ENCODE data around the gene DNAH9.

DNAH9 gene

DNA sequence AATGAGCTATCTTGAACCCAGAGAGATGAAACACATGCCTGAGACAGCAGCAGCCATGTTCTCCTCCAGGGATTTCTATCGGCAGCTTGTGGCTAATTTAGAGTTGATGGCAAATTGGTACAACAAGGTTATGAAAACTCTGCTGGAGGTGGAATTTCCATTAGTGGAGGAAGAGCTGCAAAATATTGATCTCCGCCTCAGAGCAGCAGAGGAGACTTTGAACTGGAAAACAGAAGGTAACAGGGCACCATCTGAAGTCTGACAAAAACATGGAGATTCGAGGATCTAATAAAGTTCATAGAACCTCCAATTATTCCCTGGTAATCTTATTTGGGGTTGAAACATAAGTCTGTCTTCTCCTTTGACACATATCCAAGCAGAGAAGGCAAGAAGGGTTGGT is 52.8 kb downstream of the DNAH9 start:
- H3K4me3 ChIP-seq (ENCODE audit: low read depth, low read length), result no peak overlapping the region

DNA sequence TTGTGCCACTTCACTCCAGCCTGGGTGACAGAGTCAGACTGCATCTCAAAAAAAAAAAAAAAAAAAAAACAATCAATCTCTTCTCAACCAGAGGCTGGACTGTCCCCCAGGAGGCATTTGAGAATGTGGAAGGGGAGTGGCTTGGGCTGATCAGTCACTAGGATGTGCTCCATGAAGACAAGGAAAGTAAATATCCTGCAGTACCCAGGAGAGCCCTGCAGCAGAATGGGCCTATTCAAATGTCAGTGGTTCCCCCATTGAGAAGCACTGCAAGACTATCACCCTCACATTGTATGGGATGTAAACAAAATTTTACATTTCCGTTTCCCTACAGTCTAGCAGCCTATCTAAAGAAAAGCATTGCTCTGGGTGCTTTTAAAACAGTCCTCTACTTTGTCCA is 70.3 kb downstream of the DNAH9 start:
- no peak overlapping the region for H3K4me3 ChIP-seq (ENCODE audit: low read depth, low read length)

DNA sequence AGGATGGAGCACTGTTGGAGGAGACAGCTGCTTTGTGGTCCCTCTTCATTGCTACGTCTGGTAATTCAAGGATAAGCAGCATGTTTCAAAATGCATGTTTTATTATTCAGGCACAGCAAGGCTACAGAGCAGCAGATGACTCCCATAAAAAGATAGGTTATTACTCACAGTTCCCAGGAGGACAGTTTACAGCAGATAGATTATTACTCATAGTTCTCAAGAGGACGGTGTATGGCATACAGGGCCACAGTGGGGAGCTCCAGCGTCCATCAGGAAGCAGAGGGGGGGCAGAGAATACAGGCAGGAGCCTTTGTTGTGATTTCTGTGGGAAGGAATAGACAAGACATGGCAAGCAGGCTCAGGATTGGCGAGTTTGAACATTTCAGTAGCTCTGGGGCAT is 72.9 kb downstream of the DNAH9 start:
- H3K4me3 ChIP-seq (ENCODE audit: low read depth, low read length), result no peak overlapping the region

DNA sequence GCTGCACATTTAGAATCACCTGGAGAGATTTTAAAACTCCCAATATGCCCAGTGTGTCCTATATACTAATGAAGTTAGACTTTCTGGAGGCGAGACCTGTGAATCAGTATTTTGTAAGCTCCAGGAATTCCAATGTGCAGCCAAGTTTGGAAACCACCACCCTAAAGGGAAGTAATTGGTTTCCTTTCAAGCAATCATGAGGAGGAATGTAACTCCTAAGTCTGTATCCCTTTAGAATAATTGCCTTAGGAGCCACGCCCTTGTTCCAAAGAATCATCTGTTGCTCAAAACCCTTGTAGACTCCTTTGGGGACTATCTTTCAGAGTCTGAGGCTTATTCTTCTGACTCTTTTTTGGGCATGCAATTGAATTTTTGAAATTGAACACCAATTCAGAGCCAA is 84.4 kb downstream of the DNAH9 start:
- no peak overlapping the region for H3K4me3 ChIP-seq (ENCODE audit: low read depth, low read length)

DNA sequence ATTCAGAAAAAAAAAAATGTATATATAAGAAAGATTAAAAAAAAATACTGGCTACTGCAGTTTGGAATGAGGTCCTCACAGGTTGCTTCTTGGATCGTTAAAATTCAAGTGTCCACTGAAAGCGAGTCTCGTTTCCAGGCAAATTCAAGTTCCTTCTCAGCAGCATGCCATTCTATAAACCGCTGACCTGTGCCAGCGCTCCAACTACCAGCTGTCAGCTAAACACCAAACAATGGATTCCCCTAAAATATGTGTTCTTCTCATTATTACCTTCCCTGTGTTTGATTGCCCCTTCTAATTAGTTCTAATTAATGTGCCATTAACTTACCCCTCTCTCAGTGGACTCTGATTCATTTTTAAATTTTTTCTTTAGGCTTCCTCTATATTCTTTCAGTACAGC is 92.4 kb downstream of the DNAH9 start:
- H3K4me3 ChIP-seq (ENCODE audit: low read depth, low read length), result no peak overlapping the region

DNA sequence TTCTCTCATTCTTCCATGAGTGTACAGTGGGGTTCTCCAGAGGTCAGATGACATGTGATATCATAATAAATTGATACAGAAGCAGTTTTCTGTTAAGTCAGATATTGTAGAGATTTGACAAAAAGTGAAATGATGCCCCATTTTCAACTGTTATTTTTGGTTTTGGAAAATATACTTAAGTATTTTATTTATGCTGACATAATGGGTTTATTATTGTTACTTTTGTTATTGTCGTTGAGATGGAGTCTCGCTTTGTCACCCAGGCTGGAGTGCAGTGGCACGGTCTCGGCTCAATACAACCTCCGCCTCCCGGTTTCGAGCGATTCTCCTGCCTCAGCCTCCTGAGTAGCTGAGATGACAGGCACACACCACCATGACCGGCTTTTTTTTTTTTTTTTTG is 94.4 kb downstream of the DNAH9 start:
- H3K4me3 ChIP-seq (ENCODE audit: low read depth, low read length), result no peak overlapping the region

DNA sequence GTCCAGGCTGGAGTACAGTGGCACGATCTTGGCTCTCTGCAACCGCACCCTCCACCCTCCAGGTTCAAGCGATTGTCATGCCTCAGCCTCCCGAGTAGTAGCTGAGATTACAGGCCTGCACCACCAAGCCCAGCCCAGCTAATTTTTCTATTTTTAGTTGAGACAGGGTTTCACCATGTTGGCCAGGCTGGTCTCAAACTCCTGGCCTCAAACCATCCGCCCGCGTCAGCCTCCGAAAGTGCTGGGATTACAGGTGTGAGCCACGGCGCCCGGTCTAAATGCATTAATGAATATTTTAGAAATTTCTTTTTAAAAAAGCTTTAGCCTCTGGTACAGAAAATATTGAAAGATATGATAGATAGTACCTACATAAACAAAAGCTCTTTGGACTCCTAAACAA is 95.0 kb downstream of the DNAH9 start:
- H3K4me3 ChIP-seq (ENCODE audit: low read depth, low read length), result no peak overlapping the region

DNA sequence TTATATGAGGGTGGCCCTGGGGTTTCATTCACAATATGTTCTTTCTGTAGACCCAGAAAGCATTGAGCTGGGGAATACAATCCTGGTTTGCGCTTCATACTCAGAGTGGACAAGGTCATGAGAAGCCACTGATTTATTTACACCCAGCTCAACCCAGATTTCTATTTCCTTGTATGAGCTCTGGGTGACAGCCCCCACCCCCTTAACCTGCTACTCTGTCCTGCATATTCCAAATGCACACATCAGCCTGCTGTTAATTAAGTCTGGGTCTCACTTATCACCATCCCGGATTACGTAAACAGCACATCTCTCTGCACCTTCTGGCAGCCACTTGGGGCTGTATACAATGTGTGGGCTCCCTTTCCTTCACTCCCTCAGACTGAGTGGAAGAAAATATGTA is 102.4 kb downstream of the DNAH9 start:
- no peak overlapping the region for H3K4me3 ChIP-seq (ENCODE audit: low read depth, low read length)

DNA sequence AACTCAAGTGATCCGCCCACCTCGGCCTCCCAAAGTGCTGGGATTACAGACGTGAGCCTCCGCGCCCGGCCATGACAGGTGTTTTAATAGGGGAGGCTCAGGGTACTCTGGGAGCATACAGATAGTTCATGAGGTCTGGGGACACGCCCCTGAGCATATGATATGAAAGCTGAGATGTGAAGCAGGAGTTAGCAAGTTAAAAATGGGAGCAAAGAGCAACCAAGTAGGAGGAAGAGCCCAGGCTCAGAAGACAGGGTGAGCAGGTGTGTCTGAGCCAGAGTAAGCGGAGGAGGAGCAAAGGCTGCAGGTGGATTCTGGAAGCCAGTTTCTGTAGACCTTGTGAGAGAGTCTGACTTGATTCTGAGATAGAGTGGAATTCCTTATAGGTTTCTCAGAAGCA is 103.6 kb downstream of the DNAH9 start:
- H3K4me3 ChIP-seq (ENCODE audit: low read depth, low read length), result no peak overlapping the region

DNA sequence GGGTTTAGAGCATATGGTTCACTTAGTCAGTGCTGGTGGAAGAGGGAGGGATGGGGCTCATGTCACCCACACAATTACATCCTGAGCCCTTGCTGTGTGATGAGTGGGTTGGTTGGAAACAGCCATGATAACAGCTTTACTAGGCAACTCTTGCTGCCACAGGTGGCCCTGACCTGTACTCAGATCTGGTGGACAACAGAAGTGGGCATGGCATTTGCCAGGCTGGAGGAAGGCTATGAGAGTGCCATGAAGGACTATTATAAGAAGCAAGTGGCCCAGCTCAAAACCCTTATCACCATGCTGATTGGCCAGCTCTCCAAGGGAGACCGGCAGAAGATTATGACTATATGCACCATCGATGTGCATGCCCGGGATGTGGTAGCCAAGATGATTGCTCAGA is 105.8 kb downstream of the DNAH9 start:
- no peak overlapping the region for H3K4me3 ChIP-seq (ENCODE audit: low read depth, low read length)

DNA sequence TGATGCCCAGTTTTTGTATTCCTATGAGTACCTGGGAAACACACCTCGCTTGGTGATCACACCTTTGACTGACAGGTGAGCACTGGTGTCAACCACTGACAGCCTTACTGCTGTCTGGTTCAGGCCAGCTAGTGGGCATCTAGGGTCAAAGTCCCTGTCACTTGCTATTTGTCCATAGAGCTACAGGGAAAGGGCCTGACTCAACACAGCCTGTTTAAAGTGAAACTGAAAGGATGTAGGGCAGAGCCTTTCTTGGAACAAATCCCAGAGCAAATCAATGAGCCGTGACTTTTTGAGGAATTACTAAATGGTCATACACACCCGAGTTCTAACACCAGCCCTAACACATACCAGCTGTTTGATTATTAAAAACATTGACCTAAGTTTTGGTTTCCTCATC is 106.8 kb downstream of the DNAH9 start:
- H3K4me3 ChIP-seq (ENCODE audit: low read depth, low read length), result no peak overlapping the region

DNA sequence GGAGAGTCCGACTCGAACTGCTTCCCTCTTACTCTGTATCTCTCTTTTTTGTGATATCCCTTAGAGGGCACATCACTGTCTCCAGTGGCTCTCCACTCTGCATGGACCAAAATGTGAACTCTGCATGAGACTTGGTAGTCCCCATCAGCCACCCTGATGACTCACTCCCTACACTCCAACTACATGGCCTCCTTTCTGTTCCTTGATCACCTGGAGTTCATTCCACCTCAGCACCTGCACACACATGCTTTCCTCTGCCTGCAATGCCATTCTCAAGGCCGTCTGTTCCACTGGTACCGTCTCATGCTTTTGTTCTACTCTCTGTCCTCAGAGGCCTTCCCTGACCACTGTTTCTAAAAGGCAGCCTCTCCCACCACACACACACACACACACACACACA is 109.3 kb downstream of the DNAH9 start:
- no peak overlapping the region for H3K4me3 ChIP-seq (ENCODE audit: low read depth, low read length)

DNA sequence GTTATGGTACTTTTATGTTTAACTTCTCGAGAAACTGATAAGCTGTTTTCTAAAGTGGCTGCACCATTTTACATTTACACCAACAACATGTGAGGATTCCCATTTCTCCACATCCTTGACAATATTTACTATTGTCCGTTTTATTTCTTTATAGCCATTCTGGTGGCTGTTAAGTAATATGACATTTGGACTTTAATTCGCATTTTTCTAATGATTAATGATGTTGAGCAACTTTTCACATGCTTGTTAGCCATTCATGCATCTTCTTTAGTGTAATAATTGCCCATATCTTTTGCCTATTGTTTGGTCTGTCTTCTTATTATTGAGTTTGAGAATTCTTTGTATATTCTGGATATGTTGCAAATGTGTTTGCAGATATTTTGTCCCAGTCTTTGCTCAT is 114.2 kb downstream of the DNAH9 start:
- no peak overlapping the region for H3K4me3 ChIP-seq (ENCODE audit: low read depth, low read length)

DNA sequence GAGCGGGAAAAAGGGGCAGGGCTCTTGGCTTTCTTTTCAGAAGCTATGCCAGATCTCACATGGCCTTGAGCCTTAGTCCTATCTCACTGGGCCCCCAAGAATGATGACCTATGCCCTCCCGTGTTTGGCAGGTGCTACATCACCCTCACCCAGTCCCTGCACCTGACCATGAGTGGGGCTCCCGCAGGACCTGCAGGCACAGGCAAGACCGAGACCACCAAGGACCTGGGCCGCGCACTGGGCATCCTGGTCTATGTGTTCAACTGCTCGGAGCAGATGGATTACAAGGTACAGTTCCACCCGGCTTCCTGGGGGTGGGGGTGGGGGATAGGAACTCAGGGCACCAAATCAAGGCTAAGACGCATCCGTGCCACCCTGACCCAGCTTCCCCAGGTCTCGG is 120.9 kb downstream of the DNAH9 start:
- no peak overlapping the region for H3K4me3 ChIP-seq (ENCODE audit: low read depth, low read length)

DNA sequence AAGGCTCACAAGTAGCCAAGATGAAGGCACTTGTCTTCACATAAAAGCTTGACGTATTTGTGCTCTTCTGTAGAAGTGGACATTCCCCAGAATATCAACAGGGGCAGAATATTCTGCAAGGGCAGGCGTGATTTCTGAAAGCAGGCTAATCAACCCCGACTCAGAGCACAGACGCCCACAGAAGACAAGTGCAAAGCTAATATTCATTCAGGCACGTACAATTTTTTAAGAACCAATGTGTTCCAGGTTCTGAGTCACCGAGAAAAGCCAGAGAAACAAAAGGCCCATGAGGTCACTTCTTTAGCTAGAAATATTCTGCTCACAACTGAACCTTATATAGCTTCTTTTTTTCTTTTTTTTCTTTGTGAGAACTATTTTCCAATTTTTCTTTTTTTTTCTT is 121.6 kb downstream of the DNAH9 start:
- no peak overlapping the region for H3K4me3 ChIP-seq (ENCODE audit: low read depth, low read length)

DNA sequence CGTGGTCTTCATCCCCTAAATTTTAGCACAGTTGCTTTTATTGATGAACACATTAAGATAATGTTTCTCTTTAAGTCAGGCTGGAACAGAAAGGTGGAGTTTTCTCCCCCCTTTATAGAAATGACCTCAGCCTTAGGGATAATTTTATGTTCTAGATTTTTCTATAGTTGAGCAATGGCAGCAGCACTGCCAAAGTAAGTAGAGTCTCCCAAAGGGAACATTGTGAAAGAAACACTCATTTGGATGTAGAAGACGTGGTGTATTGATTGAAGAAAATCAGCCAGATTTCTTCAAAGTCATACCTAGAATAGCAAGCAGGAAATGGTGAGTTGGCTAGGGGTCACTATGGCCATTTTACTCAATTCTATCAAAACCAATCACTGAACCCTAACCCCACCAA is 122.5 kb downstream of the DNAH9 start:
- no peak overlapping the region for H3K4me3 ChIP-seq (ENCODE audit: low read depth, low read length)

DNA sequence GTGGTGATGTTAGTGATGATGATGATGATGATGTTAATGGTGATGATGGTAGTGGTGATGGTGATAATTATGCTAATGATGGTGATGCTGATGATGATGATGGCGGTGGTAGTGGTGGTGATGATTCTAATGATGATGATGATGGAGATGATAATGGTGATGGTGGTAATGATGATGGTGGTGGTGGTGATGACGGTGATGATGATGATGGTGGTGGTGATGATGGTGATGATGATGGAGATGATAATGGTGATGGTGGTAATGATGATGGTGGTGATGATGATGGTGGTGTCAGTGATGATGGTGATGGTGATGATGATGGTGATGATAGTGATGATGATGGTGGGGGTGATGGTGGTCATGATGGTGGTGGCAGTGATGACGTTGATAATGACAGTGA is 132.5 kb downstream of the DNAH9 start:
- H3K4me3 ChIP-seq (ENCODE audit: low read depth, low read length), result no peak overlapping the region

DNA sequence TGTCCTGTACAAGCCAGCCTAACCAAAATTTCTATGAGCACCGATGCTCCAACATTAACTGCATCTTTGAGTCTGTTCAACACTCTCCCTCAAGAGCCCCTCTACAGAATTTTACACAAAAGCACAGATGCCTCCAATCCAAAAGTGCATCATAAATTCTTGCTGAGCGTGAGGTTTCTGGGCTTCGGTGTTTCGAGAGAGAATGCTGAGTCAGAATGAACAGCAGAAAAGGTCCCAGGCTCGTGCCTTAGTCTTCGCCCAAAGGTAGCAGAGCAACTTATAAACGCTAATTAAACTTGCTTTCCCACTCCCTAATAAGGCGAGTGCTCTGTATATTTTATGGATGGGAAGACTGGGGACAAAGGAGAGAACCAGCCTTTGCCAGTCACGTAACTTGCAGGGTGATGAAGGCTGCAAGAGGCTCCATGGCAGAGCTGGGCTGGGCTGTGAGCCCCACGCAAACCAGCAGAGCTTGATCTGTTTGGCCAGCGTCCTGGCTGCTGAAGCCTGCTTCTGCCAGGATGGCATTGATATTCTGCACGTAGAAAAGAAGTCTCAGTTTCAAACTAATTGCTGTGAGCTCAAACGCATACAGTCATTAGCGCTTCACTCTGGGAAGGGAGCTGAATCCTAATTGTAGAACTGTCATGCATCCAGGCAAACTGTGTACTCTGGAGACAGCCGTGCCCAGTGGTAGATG is 138.5 kb downstream of the DNAH9 start:
- no peak overlapping the region for H3K4me3 ChIP-seq (ENCODE audit: low read depth, low read length)

DNA sequence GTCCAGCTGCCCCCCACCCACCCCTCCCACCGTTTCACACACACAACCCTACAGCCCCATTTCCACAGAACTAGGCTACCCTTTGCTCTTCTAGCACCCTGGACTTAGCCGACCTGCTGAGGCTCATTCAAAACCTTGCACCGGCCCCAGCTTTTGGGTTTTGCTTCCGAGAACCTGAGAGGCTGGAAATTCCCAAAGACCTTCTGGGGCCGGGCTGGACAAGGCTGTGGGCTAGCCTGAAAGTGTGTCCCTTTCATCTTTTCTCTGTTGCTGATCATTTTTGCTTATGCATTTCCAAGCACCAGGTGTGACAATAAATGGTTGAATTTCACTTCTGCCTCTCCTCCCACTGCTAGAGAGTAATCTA is 139.0 kb downstream of the DNAH9 start:
- no peak overlapping the region for H3K4me3 ChIP-seq (ENCODE audit: low read depth, low read length)

DNA sequence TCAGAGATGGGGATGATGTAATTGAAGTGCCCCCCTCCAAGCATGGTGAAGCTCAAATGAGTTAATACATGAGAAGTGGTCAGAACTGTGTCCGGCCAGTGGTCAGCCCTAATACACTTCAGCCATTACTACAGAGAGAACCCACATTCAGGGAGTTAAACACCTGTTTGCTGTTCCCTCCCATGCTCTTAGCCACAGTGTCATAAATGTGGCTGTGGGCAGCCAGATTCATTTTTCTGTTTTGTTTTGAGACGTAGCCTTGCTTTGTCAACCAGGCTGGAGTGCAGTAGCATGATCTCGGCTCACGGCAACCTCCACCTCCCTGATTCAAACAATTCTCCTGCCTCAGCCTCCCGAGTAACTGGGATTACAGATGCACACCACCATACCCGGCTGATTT is 139.9 kb downstream of the DNAH9 start:
- no peak overlapping the region for H3K4me3 ChIP-seq (ENCODE audit: low read depth, low read length)

DNA sequence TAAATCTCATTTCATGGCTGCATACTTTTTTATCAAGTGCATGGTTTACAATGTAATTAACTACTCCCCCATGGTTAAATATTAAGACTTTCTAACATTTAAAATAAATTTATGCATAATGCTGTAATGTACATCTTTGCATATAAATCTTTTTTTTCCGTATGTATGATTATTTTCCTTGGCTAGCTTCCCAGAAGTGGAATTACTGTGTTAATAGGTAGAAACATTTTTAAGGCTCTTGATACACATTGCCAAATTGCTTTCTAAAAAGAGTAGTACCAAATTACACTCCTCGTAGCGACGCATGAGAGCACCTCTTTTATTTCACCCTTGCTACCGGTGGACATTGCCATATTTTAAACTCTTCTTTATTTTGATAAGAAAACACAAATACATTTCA is 141.1 kb downstream of the DNAH9 start:
- no peak overlapping the region for H3K4me3 ChIP-seq (ENCODE audit: low read depth, low read length)

DNA sequence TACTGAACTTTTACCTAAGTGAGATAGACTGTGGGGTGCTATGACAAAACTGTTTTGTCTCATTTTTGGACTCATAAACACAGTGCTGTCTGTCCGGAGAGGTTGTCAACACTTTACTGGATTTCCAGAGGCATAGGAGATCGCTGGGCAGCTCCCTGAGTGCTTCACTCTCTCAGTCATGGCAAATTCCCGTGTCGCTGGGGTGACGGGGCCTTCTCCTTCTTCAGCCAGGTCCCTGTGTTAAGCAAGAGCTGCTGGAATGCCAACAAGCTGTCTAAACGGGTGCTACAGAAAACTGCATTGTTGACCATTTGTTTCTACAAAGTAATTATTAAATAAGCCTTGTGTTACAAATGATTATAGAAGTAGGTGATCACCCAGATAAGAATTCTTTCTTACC is 141.6 kb downstream of the DNAH9 start:
- H3K4me3 ChIP-seq (ENCODE audit: low read depth, low read length), result no peak overlapping the region

DNA sequence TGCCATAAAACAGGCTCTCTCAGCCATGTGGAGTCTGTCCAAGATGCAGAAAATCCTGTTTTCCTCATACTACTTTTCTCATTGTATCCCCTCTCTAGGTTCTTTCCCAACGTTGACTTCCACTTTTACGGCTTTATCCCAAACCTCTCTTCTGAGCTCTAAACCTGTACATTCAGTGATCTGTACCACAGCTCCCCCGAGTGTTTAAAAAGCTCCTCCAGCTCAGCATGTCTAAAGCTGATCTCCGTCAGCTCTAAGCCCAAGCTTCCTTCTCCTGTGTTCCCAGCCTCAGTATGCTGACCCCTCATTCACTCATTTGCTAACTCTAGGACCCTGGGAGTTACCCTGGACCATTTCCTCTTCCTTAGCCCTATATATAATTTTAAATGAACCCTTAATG is 144.6 kb downstream of the DNAH9 start:
- no peak overlapping the region for H3K4me3 ChIP-seq (ENCODE audit: low read depth, low read length)

DNA sequence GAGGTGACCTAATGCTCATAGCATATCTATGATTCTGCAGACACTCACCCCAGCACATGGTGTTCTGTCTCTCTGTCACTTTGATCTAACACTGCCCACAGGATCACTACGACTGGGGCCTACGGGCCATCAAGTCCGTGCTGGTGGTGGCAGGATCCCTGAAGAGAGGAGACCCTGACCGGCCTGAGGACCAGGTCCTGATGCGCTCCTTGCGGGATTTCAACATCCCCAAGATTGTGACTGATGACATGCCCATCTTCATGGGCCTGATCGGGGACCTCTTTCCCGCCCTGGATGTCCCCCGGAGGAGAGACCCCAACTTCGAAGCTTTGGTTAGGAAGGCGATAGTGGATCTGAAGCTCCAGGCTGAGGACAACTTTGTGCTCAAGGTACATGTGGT is 146.4 kb downstream of the DNAH9 start:
- H3K4me3 ChIP-seq (ENCODE audit: low read depth, low read length), result no peak overlapping the region
